K562 treated with DMSO at 1 percent for 24 hours (cell line): ENCODE data around the gene IZUMO2. TPM values are rescaled to one million over a fixed set of nuclear protein-coding genes. Genes with fewer than 3 reads are reported as not detected.

ENCODE experiments used
- total RNA-seq: library from RNA; unstranded; fragments of 300-600 nt; gene quantifications from 2 replicates; pipeline ENCODE4 v1.2.3, GENCODE V29; 2022; ENCODE audit warnings: low read depth; ENCODE audit not compliant: insufficient read depth

IZUMO2 gene
- total RNA-seq = not detected in 2 replicates

DNA sequence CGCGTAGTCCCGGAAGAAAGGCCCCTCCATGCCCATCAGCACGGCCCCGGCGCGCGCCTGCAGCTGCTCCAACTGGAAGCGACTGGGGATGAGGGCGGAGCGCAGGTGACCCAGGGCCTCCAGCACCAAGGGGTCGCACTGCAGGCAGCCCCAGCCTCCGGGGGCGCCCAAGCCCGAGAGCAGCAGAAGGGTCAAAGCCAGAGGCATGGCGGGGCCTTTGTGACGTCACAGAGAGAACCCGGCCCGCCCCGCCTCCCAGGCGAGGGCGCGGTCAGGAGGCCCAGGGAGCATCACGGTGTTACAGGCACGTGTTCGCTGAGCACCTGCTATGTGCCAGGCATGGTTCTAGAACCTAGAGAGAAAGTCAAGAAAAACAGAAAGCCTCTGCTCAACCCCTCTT, at the start of gene IZUMO2:
Gene IZUMO2, minus strand, starts transcription at position 294 of the 400 bp plus-strand sequence. Its CDS starts 87 bp downstream, at position 207.

DNA sequence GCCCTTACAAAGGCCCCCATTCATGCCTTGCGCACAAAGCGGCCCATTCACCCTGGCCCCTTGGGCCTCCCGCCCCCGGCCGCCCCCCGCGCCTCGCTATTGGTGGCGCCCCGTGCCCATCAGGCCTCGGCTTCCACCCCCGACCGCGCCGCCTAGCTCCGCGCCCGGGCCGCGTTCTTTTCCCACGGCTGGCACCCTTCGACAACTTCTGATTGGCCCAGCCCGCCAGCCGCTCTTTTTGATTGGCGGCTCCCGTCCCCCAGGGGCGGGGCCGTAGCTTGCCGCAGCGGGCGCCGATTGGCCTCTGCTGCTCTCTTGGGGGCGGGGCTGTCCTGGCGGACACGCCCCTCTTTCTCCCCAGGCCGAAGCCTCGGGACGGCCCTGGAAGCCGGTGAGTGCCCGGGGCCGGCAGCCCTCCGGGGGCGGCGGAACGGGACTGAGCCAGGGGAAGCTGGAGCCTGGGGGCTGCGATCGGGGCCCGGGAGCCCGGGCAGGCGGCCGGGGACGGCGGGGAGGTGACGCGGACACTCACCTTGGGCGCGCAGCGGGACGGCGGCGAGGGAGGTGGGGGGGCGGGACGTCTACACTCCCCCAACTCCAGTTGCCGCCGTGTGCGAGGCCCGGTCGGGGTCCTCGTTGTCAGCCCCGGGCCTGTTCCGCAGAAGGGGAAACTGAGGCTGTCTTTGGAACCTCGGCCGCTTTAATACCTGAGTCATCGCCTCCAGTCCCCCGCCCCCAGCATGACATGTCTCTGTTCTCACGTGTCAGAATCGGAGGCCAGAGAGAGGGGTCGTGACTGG, 40.4 kb upstream of the IZUMO2 start, which contains the start of gene MYH14:
Gene MYH14, plus strand, starts transcription at position 342 of the 800 bp plus-strand sequence. CDS start 6,744 bp downstream, outside the sequence.

Other genes with a start within 250 kb of the IZUMO2 start
- gene ATF5, start 234.1 kb downstream of the IZUMO2 start, total RNA-seq = 973 and 1,076 TPM in 2 replicates
- gene NUP62, start 233.8 kb downstream of the IZUMO2 start, total RNA-seq = 72.0 and 81.7 TPM in 2 replicates
- gene SIGLEC11, start 202.1 kb downstream of the IZUMO2 start, total RNA-seq = not detected in 2 replicates
- gene VRK3, start 137.9 kb downstream of the IZUMO2 start, total RNA-seq = 76.5 and 90.4 TPM in 2 replicates
- gene ZNF473, start 137.3 kb downstream of the IZUMO2 start, total RNA-seq = 7.7 and 9.1 TPM in 2 replicates
- 2.7 and 3.1 TPM in 2 replicates for gene MYH14, start 40.3 kb upstream of the IZUMO2 start, total RNA-seq
- 11.9 and 12.8 TPM in 2 replicates for gene KCNC3, start 166.1 kb upstream of the IZUMO2 start, total RNA-seq
- 3.3 and 4.1 TPM in 2 replicates for gene NAPSA, start 202.4 kb upstream of the IZUMO2 start, total RNA-seq
- gene NR1H2, start 213.2 kb upstream of the IZUMO2 start, total RNA-seq = 87.8 and 97.7 TPM in 2 replicates
- 287 and 326 TPM in 2 replicates for gene POLD1, start 221.1 kb upstream of the IZUMO2 start, total RNA-seq